Sigmoid colon (tissue), 7 donors: ENCODE data around the gene CLDN12. TPM values are rescaled to one million over a fixed set of nuclear protein-coding genes. Genes with fewer than 3 reads are reported as not detected.

Experiments
- DNase-seq: peaks from one replicate; pipeline ENCODE4 v3.0.0-alpha.2; 2019
- H3K27ac ChIP-seq, 4 donors: fragments of 200-600 bp; sonication (generic); one replicate each; pipeline ENCODE4 v1.5.1; 2016 to 2019; ENCODE audit warnings: mild to moderate bottlenecking in 1 of 4
- H3K27me3 ChIP-seq, 3 donors: fragments of 200-600 bp; sonication (generic); one replicate each; pipeline ENCODE4 v1.5.1; 2019; ENCODE audit warnings: mild to moderate bottlenecking in 1 of 3
- H3K36me3 ChIP-seq, 4 donors: fragments of 200-600 bp; sonication (generic); one replicate each; pipeline ENCODE4 v1.5.1; 2016 to 2019
- H3K4me1 ChIP-seq, 4 donors: fragments of 200-600 bp; sonication (generic); one replicate each; pipeline ENCODE4 v1.5.1; 2017 to 2019
- H3K4me3 ChIP-seq, 4 donors: fragments of 200-600 bp; sonication (generic); one replicate each; pipeline ENCODE4 v1.5.1; 2017 to 2019; ENCODE audit warnings: mild to moderate bottlenecking in 2 of 4, moderate library complexity in 1 of 4
- H3K9me3 ChIP-seq, 4 donors: fragments of 200-600 bp in 3 of 4; sonication (generic) in 3 of 4; one replicate each; pipeline versions ENCODE4 v1.5.1 to v1.6.1; 2013 to 2019
- EP300 ChIP-seq, 4 donors: sonication (generic); formaldehyde crosslinking; IDR thresholded peaks; one replicate each; pipeline ENCODE4 v1.6.1; 2017; ENCODE audit warnings: antibody characterized with exemption in 4 of 4
- POLR2A ChIP-seq, 2 donors: fragments of 450-650 bp; IDR thresholded peaks; one replicate each; pipeline ENCODE4 v1.6.1; 2016; ENCODE audit warnings: antibody characterized with exemption in 2 of 2, mild to moderate bottlenecking in 2 of 2, moderate library complexity in 2 of 2
- POLR2AphosphoS5 ChIP-seq, 4 donors: sonication (generic); formaldehyde crosslinking; IDR thresholded peaks; one replicate each; pipeline ENCODE4 v1.6.1; 2017; ENCODE audit warnings: antibody characterized with exemption in 4 of 4
- WGBS, 2 donors: extraction: QIAGEN DNeasy Blood & Tissue Kit; methylation state at CpG; one replicate each; pipeline ENCODE4 v1.1.7; 2013; 5-methylcytosine and 5-hydroxymethylcytosine counted together
- intact Hi-C: fragments of 100-400 bp; cut with DNase I; formaldehyde crosslinking; loops from one replicate; pipeline ENCODE4 v1.15.1; 2023
- polyA plus RNA-seq, 3 donors: library from polyadenylated mRNA; stranded (reverse); fragments of 200-250 nt; gene quantifications; one replicate each; pipeline ENCODE4 v1.2.3, GENCODE V29; 2013
- total RNA-seq, 4 donors: library from RNA; depleted of rRNA; stranded (reverse); fragments of >200 nt; gene quantifications; one replicate each; pipeline ENCODE4 v1.1.0, GENCODE V29; 2016
- TF ChIP-seq, protein P1 (sequence below), 4 experiments: fragments of 450-650 bp in 3 of 4; fragments of 200-600 bp in 1 of 4; IDR thresholded peaks; one replicate each; pipeline ENCODE4 v1.5.1; 2016 to 2019; ENCODE audit warnings: antibody characterized with exemption in 4 of 4, mild to moderate bottlenecking in 3 of 4, moderate library complexity in 2 of 4
- donor health status: healthy with polysubstance abuse.
- donor health status: Bipolar disorder and iron deficiency.
- donor health status: healthy.

CLDN12 gene
- 10 to 100 TPM; 17.2 to 33.9 (median 26.1) TPM for total RNA-seq
- polyA plus RNA-seq = 10 to 100 TPM in 1 of 3 donors, 1 to 10 TPM in 2; 4.6 to 27.4 (median 7.2) TPM

DNA sequence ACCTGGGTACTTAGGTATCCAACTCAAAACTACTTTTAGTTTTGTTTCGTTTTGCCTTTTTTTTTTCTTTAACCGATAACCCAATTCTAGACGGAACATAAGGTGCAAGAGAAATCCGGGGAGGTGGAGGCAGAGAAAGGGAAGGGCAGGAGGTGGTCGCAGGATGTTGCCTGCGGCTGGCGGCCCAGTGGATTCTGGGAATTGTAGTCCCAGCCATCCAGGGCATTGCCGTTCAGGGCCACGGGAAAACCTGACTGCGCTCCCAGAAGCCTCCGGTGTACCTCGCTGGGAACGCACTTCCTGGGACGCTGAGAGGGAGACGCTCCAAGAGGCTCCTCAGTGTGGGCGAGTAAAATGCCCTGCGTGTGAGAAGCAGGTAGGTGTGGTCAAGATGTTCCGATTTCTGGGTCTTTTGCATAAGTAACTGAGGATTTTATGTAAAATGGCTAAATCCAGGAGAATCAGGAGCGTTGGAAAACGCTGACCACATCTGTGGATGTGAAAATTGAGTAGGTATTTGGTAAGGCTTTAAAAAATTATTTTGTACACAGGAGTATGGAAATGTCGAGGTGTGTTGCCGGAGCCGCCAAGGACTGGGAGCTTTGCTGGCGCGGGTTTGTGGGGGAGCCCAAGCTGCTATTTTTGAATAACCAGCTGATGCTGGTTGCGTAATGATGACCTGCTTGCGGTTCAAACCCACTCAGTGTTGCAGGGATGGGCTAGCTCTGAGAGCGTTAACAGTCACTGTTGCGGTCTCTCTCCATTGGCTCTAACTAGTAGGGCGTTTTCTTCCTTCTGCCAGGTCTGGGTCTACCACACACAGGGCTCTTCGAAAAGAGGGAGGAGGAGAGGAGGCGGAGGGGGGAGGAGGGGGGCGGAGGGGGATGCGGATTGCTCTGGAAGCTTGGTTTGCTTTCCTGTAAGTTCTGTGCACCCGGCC lies at the start of gene CLDN12:
Gene CLDN12, plus strand, starts transcription at position 288 of the 940 bp plus-strand sequence. CDS start 9,216 bp downstream, outside the sequence.
- TF ChIP-seq POLR2AphosphoS5 (IDR thresholded peaks at IDR 0.05) (peak; percentile 48 to 80 (median 78)), EP300 (IDR thresholded peaks at IDR 0.05) (peak in 3 of 4 donors; percentile 10 to 69 (median 49)), POLR2A (IDR thresholded peaks at IDR 0.05) (peak in 1 of 2 donors; percentile 47)
- TF ChIP-seq, protein P1, sequence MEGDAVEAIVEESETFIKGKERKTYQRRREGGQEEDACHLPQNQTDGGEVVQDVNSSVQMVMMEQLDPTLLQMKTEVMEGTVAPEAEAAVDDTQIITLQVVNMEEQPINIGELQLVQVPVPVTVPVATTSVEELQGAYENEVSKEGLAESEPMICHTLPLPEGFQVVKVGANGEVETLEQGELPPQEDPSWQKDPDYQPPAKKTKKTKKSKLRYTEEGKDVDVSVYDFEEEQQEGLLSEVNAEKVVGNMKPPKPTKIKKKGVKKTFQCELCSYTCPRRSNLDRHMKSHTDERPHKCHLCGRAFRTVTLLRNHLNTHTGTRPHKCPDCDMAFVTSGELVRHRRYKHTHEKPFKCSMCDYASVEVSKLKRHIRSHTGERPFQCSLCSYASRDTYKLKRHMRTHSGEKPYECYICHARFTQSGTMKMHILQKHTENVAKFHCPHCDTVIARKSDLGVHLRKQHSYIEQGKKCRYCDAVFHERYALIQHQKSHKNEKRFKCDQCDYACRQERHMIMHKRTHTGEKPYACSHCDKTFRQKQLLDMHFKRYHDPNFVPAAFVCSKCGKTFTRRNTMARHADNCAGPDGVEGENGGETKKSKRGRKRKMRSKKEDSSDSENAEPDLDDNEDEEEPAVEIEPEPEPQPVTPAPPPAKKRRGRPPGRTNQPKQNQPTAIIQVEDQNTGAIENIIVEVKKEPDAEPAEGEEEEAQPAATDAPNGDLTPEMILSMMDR (IDR thresholded peaks at IDR 0.05) = no peak
- intact Hi-C loops = loop anchor here (2.0 kb wide), 1 partner anchor 57 kb away; the partner anchor contains the start of gene GTPBP10
- no peaks in the 10 kb centered on the region for H3K27me3 ChIP-seq
- peak; percentile 95 for DNase-seq
- H3K4me1 ChIP-seq = peaks cover 0 to 15% (median 6%) of the 10 kb centered on the region in 4 donors
- 0% methylated on average over 35 of the region's 35 CpGs for WGBS, 2 donors
- peak within 1 kb of the TSS; percentile 63 to 70 (median 66) for H3K4me3 ChIP-seq
- no peaks in the 10 kb centered on the region for H3K9me3 ChIP-seq
- peak within 1 kb of the TSS; percentile 92 to 95 (median 94) for H3K27ac ChIP-seq
- peaks cover 0 to 34% (median 0%) of the 10 kb centered on the region in 4 donors for H3K36me3 ChIP-seq

DNA sequence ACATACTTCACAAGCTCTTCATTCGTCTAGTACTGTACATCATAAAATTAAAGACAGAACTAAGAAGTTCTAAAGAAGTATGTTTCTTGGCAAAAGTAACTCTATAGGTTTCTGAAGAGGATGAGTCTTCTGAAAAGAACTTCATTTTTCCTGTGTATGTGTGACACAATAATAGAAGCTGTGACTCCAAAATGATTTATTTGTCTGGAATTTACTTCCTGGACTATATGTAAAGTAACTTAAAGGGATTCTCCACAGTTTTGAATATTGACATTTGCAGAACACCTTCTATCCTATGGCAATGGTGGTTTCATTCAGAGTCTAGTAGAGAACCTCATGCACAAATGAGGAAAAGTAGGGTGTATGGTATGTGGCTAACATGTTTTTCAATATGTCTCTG lies 19.8 kb upstream of the CLDN12 start:
- DNase-seq = no peak
- no peak overlapping the region for H3K4me3 ChIP-seq
- TF ChIP-seq, protein P1 (IDR thresholded peaks at IDR 0.05) = no peak
- no peak for TF ChIP-seq POLR2AphosphoS5 (IDR thresholded peaks at IDR 0.05)
- TF ChIP-seq POLR2A (IDR thresholded peaks at IDR 0.05) = no peak
- TF ChIP-seq EP300 (IDR thresholded peaks at IDR 0.05) = no peak
- no peaks in the 10 kb centered on the region for H3K27me3 ChIP-seq
- H3K36me3 ChIP-seq = peaks cover 0 to 85% (median 26%) of the 10 kb centered on the region in 4 donors
- intact Hi-C loops = no loop called here
- 79 to 84% methylated on average over 1 of the region's 1 CpG for WGBS, 2 donors
- H3K4me1 ChIP-seq = no peaks in the 10 kb centered on the region
- no peaks in the 10 kb centered on the region for H3K9me3 ChIP-seq
- no peak overlapping the region for H3K27ac ChIP-seq

DNA sequence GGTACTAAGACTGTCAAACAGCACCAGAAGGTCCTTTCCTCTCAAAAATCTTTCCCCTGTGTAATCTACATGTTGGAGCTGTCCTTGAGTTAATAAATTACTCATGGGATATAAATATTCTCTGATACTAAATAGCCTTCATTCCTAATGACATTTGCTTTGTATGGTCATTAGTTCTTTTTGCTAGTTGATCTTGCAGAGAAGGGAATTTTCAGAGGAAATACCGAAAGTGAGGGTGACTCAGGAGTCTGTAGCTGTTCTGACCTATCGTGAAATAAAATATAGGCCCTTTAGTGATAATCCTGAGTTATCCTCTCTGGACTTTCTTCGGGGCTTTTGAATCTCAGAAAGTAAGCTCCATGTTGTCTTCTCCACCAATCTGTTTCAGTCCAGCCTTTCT lies 19.4 kb upstream of the CLDN12 start:
- H3K36me3 ChIP-seq = peaks cover 0 to 80% (median 22%) of the 10 kb centered on the region in 4 donors
- intact Hi-C loops = no loop called here
- WGBS, 2 donors = 95 to 97% methylated on average over 3 of the region's 3 CpGs
- no peaks in the 10 kb centered on the region for H3K9me3 ChIP-seq
- H3K4me1 ChIP-seq = no peaks in the 10 kb centered on the region
- no peak overlapping the region for H3K4me3 ChIP-seq
- DNase-seq = no peak
- TF ChIP-seq POLR2AphosphoS5 (IDR thresholded peaks at IDR 0.05) (no peak), POLR2A (IDR thresholded peaks at IDR 0.05) (no peak), EP300 (IDR thresholded peaks at IDR 0.05) (no peak)
- TF ChIP-seq, protein P1 (IDR thresholded peaks at IDR 0.05) = no peak
- no peaks in the 10 kb centered on the region for H3K27me3 ChIP-seq
- no peak overlapping the region for H3K27ac ChIP-seq

DNA sequence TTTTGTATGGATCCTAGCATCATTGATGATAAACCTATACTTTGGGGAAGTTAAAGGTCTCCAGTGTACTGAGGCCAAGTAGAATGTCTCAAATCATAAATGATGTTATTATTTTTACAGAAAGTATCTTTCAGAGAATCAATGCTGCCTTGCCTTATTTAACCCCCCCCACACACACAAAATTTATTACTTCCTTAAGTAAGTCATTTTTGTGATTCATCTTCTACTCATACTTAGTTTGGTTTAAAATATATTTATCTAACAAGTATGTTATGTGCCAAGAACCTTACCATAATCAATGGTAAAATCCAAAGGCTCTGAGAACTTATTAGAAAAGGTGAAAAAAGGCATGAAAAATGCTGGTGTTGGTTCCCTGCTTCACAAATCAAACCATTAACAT lies 18.8 kb upstream of the CLDN12 start:
- Histone ChIP-seq H3K4me1 (no peaks in the 10 kb centered on the region), H3K27ac (no peak overlapping the region), H3K9me3 (no peaks in the 10 kb centered on the region), H3K36me3 (peaks cover 0 to 75% (median 17%) of the 10 kb centered on the region in 4 donors), H3K27me3 (no peaks in the 10 kb centered on the region), H3K4me3 (no peak overlapping the region)
- intact Hi-C loops = no loop called here
- DNase-seq = no peak
- no peak for TF ChIP-seq EP300 (IDR thresholded peaks at IDR 0.05)
